ELR (cell line): ENCODE results near the gene LRRC8B.

Experiments
- DNase-seq: peaks from one replicate; pipeline ENCODE4 v3.0.0-alpha.2; 2015; ENCODE audit warnings: low read depth

The LRRC8B gene

DNA sequence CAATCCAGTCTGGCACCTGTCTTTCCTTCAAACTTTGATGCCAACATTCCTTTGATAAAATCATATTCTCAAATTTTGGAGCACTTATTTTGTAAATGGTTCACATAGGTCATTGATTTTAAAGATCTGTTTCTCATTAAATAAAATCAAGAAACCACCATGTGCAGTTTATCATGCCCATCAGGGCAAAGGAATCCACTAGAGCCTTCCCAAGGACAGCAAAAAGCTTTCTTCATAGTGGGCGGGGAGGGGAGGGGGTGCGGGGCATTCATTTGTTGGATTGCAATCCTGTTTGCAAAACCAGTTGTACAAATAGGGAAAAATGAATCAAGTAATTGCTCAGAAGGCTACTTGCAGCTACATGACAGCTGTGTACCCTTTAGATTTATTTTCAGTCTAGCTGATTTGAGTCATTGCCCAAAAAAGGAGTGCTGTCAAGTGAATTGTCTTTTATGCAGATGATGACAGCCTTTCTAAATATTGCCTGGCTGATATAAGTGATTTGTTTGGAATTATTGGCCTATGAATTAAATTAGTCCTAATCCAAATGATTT lies 23.0 kb downstream of the LRRC8B start:
- DNase-seq: no peak

DNA sequence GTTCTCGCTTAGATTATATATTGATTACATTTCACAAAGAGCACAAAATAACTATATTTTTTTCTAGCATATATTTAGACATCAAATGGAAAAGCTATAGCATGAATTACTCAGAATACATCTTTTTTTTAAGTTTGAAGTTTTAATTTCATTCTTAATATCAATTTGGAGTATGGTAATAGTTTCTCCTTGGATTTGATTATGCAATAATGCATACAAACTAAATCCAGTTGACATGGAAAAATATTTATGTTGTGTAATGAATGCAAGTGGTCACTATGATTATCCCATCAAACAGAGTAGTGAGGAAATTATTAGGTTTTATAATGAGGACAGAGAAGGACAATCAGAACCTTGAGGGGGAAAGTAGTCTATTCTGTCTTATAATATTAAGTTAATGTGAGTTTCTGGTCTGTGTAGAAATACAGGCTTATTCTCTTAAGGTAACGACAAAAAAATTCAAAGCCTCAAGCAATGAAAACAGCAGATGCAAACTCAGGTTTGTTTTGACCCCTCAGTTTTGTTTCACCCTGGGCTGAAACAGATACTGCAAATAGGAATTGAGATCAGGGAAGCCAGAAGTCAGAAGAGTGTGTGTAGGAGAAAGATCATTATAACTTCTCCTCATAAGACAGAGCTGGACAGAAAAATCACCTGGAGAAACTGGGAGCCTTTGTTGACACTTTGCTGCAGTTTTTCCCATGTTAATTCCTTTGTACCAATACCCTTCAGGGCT lies 23.7 kb downstream of the LRRC8B start:
- DNase-seq: no peak

- DNase-seq: no peak
Measured at GRCh38 chr1:89550995-89551394, 26.4 kb downstream of the LRRC8B start.

- DNase-seq: no peak
Measured at GRCh38 chr1:89552471-89553081, 27.9 kb downstream of the LRRC8B start.

DNA sequence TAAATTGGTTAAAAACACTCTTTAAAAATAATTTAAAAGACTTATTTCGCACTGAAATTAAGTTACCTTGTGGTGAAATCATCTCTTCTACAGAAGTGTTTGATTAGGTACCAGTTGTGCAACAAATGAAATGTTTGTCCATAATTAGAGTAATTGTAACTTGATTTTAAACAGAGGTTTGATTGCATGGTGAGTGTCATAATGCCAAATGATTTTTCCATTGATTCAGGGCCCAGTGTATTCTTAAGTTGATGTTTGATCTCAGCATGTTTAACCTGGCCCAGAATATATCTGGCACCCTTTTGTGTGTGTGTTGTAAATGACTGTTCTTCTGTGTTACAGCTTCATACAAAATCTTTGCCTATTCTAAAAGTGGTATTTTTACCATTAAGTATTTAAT lies 28.5 kb downstream of the LRRC8B start:
- DNase-seq: no peak

DNA sequence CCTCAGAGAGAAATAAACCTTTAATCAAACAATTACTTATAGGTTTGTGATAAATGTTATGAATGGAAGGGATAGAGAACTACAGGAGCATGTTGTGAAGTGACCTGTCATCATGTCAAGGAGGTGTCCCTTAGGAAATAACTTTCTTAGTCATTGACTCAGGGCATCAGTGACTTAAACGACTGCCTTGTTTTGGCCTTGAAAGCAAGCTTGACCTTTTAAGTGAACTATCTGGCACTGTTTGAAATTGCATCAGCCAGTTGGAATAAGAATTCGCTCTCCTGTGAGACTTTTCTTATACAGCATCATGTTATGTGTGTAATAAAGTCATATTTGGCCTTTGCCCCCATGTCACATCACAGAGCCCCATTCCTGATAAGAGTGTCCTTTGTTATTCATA lies 30.9 kb downstream of the LRRC8B start:
- DNase-seq: no peak

GRCh38 chr1:89556726-89557444 lies 32.3 kb downstream of the LRRC8B start:
- no peak for DNase-seq

- DNase-seq: no peak
Measured at GRCh38 chr1:89557445-89557825, 32.8 kb downstream of the LRRC8B start.

GRCh38 chr1:89557956-89558355 lies 33.3 kb downstream of the LRRC8B start:
- DNase-seq: no peak

GRCh38 chr1:89563957-89564604 lies 39.5 kb downstream of the LRRC8B start:
- no peak for DNase-seq

GRCh38 chr1:89565521-89565920 lies 40.9 kb downstream of the LRRC8B start:
- no peak for DNase-seq

DNA sequence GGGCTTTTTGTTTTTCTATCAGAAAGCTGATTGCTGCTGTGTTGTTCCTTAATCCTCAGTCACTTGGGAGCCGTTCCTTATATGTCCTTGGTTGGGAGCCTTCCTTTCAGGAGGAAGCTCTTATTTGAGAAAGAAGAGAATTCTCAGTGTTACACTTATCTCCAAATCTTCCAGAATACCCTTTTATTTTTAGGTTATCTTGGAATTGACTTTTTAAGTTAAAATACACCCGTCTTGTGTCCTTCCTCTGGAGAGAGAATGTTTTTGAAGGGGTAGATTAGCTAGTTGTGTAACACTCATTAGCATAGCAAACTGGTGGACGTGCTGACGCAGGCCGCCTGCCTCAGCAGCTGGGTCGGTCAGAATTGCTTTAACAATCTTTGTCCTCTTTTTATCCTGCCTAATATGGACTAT lies 42.1 kb downstream of the LRRC8B start:
- no peak for DNase-seq

- DNase-seq: no peak
Measured at GRCh38 chr1:89567797-89568196, 43.2 kb downstream of the LRRC8B start.

- DNase-seq: no peak
Measured at GRCh38 chr1:89573410-89573809, 48.8 kb downstream of the LRRC8B start.

DNA sequence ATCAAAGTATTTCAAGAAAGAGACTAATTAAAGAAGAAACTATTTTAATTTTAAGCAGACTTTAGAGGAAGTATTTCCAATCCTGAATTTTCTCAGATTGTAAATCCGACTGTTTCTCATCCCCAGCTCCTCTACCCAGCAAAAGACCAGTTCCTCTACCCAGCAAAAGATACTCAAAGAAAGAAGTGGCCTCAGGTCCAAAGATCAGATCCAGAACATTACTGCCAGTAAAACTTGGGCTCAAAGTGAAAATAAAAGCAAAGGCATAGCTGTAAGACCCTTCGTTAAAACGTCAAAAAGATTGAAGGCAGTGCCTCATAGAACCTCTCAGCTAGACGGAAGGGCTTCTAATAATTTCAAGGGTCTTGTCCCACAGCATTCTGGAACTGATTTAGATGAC lies 50.0 kb downstream of the LRRC8B start:
- DNase-seq: no peak

DNA sequence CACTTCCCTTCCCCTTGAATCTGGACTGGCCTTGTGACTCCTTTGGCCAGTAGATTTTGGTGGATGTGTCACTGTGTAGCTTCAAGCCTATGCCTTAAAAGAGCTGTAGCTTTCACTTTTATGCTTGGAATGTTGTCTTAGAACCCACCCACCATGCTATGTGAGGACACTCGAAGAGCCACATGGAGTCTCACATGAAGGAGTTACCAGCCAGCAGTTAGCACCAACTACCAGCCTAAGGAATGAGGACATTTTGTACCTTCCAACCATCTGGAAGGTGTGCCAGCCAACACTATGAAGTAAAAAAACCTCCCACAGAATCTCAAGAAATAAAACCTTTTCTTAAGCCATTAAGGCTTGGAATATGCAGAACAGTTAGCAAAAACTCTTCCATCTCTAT lies 50.6 kb downstream of the LRRC8B start:
- DNase-seq: no peak

DNA sequence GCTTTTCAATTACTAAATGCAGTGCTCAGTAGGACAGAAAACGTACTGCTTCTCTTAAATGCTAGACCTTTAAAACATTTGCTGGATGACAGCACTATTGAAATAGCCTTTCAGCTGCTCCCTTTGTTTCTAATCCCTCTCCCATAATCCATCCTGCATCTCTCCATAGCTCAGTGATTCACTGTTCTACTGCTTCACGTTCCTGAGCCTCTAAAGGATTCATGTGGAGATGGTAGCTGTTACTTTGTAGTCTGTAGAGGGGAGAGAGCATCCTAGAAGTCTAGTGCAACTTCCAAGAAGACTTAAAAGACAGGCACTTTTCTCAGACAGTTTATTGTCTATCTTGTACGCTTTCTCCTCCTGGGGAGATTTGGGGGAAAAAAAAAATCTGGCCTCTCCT lies 51.4 kb downstream of the LRRC8B start:
- DNase-seq: no peak

DNA sequence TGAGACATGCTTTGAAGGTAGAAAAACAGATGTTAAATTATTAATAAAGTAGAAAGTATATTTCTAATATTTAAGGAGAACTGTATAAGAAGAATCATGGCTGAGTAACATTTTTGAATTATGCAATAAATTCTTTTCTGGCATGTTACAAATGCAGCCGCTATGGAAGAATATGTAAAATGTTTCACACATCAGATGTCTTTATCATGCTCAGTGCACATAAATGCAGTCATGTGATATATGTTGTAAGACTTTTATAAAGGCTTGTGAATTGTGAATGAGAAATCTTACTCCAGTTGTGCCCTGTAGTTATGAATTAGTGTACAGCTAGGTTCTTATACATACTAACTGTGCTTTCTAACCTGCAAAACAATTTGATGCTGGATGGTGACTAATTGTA lies 53.5 kb downstream of the LRRC8B start:
- DNase-seq: no peak

- no peak for DNase-seq
Measured at GRCh38 chr1:89578946-89579684, 54.5 kb downstream of the LRRC8B start.

DNA sequence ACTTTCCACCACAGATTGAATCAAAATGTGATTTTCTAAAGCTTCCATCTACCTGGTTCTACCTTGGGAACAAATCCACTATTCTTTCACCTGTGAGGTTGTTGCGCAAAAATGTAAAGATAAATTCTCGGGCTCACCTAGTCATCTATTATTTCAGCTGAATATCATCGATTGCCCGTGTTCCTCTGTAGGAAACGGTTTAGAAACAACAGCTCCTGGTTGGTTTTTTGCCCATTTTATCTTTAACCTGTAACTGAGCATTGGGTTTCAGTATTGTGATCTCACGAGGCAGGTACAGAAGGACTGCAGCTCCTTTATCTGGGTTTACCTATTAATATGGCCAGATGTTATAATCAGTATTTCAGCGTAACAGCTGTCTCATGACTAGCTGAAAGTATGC lies 55.4 kb downstream of the LRRC8B start:
- no peak for DNase-seq

DNA sequence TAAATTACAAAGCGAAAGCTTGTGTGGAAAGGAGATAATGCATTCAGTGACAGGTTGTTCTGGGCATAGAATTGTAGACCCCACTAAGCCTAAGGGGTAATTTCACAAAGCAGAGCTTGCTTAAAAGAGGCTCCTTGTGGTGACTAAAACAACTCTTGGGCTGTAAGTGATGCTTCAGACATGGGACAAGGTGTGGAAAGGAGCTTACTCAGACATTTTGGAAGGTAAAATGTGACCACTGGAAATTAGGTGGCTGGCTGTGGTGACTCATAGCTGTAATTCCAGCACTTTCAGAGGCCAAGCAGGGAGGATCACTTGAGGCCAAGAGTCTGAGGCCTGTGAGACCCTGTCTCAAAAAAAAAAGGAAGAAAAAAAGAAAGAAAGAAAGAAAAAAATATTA lies 57.2 kb downstream of the LRRC8B start:
- no peak for DNase-seq

DNA sequence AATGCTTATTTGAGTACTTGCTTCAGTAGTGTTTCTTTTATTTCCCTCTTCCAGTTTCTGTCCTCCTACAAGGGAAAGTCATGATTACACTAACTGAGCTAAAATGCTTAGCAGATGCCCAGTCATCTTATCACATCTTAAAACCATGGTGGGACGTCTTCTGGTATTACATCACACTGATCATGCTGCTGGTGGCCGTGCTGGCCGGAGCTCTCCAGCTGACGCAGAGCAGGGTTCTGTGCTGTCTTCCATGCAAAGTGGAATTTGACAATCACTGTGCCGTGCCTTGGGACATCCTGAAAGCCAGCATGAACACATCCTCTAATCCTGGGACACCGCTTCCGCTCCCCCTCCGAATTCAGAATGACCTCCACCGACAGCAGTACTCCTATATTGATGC lies 57.9 kb downstream of the LRRC8B start:
- DNase-seq: no peak
